Nephron (organoid): ENCODE data around the gene CCDC86.
"Not testable (repeated sequence)": the region's sequence is repeated elsewhere in the genome, so short reads cannot be mapped to it uniquely, and the experiment has no call there.

ENCODE experiments used
- H3K27ac Mint-ChIP-seq, 3 experiments: 2 replicates each; pipeline ENCODE4 v1.8.0; 2020; ENCODE audit warnings: mixed read lengths in 3 of 3, mild to moderate bottlenecking in 2 of 3, moderate library complexity in 1 of 3
- H3K27me3 Mint-ChIP-seq: 2 replicates; pipeline ENCODE4 v1.8.0; 2021; ENCODE audit warnings: low read depth, mild to moderate bottlenecking, moderate library complexity, mixed read lengths
- H3K36me3 Mint-ChIP-seq: 2 replicates; pipeline ENCODE4 v1.8.0; 2020; ENCODE audit warnings: low read depth, mixed read lengths
- H3K4me1 Mint-ChIP-seq: 2 replicates; pipeline ENCODE4 v1.8.0; 2020; ENCODE audit warnings: mixed read lengths
- H3K4me3 Mint-ChIP-seq, 3 experiments: 2 replicates each; pipeline ENCODE4 v1.8.0; 2020; ENCODE audit warnings: mild to moderate bottlenecking in 3 of 3, mixed read lengths in 3 of 3, moderate library complexity in 2 of 3
- H3K9me3 Mint-ChIP-seq: 2 replicates; pipeline ENCODE4 v1.8.0; 2020; ENCODE audit warnings: mixed read lengths
- TF ChIP-seq, protein P1 (sequence below), 3 experiments: fragments of 200-600 bp; sonication (generic); IDR thresholded peaks; one replicate each; pipeline ENCODE4 v1.5.0; 2021; ENCODE audit warnings: antibody characterized with exemption in 3 of 3; ENCODE audit not compliant: unreplicated experiment in 3 of 3

The CCDC86 gene

DNA sequence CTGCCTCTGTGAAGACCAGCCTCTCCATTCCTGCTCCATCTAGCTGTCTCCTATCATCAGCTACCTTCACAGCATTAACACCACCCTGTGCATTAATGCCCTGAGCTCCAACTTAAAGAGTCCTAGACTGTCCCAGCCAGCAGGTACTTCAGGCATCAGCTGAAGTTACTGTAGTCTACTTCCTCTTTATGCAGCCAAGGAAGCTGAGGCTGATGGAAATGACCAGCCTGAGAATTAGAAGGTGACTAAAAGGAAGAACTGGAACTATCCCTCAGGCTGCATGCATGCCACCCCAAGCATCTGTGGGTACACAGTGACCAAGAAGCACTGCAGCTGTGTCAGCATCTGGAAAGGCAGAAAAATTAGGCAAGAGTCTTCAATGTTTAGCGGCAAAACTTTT, 28.6 kb upstream of the CCDC86 start:
- Mint-ChIP-seq H3K4me3 (no peak overlapping the region), H3K36me3 (no peaks in the 10 kb centered on the region), H3K4me1 (no peaks in the 10 kb centered on the region), H3K27me3 (peaks cover 13% of the 10 kb centered on the region), H3K9me3 (peaks cover 13% of the 10 kb centered on the region), H3K27ac (no peak overlapping the region)
- TF ChIP-seq, protein P1, sequence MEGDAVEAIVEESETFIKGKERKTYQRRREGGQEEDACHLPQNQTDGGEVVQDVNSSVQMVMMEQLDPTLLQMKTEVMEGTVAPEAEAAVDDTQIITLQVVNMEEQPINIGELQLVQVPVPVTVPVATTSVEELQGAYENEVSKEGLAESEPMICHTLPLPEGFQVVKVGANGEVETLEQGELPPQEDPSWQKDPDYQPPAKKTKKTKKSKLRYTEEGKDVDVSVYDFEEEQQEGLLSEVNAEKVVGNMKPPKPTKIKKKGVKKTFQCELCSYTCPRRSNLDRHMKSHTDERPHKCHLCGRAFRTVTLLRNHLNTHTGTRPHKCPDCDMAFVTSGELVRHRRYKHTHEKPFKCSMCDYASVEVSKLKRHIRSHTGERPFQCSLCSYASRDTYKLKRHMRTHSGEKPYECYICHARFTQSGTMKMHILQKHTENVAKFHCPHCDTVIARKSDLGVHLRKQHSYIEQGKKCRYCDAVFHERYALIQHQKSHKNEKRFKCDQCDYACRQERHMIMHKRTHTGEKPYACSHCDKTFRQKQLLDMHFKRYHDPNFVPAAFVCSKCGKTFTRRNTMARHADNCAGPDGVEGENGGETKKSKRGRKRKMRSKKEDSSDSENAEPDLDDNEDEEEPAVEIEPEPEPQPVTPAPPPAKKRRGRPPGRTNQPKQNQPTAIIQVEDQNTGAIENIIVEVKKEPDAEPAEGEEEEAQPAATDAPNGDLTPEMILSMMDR (IDR thresholded peaks at IDR 0.05; ENCODE audit: unreplicated experiment in 3 of 3): no peak

DNA sequence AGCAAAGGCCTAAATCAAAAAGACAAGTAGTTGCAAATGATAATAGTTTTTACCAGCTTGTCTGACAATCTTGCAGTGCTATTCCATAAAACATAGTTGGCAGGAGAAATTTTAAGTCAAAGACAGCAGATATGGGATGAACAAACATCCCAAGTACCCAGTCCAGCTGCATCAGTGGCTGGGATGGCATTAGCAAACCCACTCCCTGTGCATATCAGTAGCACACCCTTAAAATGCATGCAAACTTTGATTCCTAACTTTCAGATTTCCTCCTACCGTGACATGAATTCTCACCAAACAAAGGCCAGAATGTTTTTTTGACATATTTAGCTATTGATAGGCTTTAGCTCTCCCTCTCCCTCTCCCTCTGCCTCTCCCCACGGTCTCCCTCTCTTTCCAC, 27.8 kb upstream of the CCDC86 start:
- Mint-ChIP-seq H3K36me3 (no peaks in the 10 kb centered on the region), H3K27me3 (peaks cover 14% of the 10 kb centered on the region), H3K27ac (no peak overlapping the region), H3K9me3 (peaks cover 13% of the 10 kb centered on the region), H3K4me1 (no peaks in the 10 kb centered on the region), H3K4me3 (no peak overlapping the region)
- TF ChIP-seq, protein P1 (IDR thresholded peaks at IDR 0.05; ENCODE audit: unreplicated experiment in 3 of 3): no peak

DNA sequence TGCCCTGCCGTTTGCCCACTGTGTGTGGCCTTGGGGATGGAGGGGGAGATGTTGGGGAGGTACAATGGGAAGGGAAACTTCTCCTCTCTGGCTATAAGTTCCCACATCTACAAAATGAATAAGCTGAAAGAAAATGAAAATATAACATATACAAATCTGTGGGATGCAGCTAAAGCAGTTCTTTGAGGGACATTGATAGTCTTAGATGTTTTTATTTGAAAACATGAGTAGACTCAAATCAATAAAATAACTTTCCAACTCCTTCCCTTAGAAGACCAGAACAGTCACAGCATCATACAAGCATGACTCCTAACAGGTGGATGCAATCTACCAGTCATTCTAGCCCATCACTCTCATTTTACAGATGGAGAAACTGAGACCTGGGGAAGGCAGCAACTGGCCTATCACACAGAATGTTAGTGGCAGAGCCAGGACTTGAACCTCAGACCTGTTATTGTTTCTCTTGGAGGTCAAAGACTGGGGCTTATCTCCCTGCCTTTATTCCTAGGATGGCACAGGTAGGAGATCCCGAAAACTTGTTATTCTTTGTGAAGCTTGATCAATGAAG, 25.2 kb upstream of the CCDC86 start:
- no peak overlapping the region for H3K4me3 Mint-ChIP-seq
- H3K9me3 Mint-ChIP-seq: peaks cover 13% of the 10 kb centered on the region
- H3K4me1 Mint-ChIP-seq: no peaks in the 10 kb centered on the region

DNA sequence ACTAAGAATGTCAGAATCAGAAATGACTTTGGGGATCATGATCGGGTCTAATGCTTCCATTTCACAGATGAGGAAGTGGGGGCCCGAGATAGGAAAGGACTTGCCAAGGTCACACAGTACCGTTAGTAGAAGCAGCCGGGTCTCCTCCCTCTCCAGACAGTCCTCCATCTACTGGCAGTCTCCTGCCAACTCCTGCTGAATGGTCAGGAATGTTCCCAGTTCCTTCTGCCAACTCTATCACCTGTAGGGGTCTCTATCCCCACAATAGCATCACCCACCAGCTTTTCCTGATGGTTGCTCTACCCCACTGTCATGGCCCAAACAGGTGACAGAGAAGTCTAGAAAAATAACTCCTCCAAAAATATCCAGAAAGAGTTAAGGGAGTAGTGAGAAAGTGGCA, 23.9 kb upstream of the CCDC86 start:
- H3K27ac Mint-ChIP-seq: no peak overlapping the region
- H3K9me3 Mint-ChIP-seq: peaks cover 13% of the 10 kb centered on the region
- TF ChIP-seq, protein P1 (IDR thresholded peaks at IDR 0.05; ENCODE audit: unreplicated experiment in 3 of 3): no peak
- peaks cover 14% of the 10 kb centered on the region for H3K27me3 Mint-ChIP-seq
- no peaks in the 10 kb centered on the region for H3K4me1 Mint-ChIP-seq
- no peaks in the 10 kb centered on the region for H3K36me3 Mint-ChIP-seq
- no peak overlapping the region for H3K4me3 Mint-ChIP-seq

More for the DNA sequence above, 25.2 kb upstream of the CCDC86 start:
- TF ChIP-seq, protein P1 (IDR thresholded peaks at IDR 0.05; ENCODE audit: unreplicated experiment in 3 of 3): no peak
- no peaks in the 10 kb centered on the region for H3K36me3 Mint-ChIP-seq
- H3K27me3 Mint-ChIP-seq: peaks cover 14% of the 10 kb centered on the region
- H3K27ac Mint-ChIP-seq: no peak overlapping the region

DNA sequence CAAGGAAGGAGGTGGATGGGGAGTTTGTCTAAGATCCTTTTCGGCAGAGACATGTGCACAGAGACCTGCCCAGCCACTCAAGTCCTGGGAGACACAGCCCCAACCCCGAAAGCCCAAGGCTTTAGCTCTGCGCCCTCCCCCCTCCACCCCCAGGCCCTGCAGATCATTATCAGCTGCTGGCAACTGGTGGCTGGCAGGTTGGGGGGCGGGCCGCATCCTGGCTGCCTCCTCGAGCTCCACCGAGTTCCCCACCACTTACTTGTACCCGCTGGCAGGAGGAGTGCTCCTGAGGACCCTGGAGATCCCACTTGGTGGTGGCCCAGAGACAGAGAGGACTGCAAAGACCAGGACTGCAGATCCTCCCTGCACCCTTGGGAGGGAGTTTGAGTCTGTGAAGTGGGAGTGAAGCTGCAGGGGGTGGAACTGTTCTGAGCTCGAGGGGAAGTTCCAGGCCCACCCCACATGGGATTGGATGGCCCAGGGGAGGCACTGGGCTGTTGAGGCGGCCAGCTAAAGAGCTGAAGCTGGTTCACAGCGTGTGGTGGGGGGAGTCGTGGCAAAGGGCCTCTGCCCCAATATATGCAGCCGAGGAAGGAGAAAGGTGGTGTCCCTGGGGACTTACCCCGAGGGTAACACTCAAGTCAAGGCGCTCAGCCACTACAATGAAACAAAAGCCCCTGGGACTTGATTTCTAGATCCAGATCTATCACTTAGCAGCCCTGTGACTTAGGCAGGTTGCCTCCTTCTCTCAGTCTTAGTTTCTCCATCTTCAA, 19.9 kb upstream of the CCDC86 start:
- H3K27ac Mint-ChIP-seq: no peak overlapping the region
- H3K36me3 Mint-ChIP-seq: no peaks in the 10 kb centered on the region
- peaks cover 3% of the 10 kb centered on the region for H3K9me3 Mint-ChIP-seq
- no peak overlapping the region for H3K4me3 Mint-ChIP-seq
- TF ChIP-seq, protein P1 (IDR thresholded peaks at IDR 0.05; ENCODE audit: unreplicated experiment in 3 of 3): no peak
- no peaks in the 10 kb centered on the region for H3K4me1 Mint-ChIP-seq
- H3K27me3 Mint-ChIP-seq: peaks cover 7% of the 10 kb centered on the region

DNA sequence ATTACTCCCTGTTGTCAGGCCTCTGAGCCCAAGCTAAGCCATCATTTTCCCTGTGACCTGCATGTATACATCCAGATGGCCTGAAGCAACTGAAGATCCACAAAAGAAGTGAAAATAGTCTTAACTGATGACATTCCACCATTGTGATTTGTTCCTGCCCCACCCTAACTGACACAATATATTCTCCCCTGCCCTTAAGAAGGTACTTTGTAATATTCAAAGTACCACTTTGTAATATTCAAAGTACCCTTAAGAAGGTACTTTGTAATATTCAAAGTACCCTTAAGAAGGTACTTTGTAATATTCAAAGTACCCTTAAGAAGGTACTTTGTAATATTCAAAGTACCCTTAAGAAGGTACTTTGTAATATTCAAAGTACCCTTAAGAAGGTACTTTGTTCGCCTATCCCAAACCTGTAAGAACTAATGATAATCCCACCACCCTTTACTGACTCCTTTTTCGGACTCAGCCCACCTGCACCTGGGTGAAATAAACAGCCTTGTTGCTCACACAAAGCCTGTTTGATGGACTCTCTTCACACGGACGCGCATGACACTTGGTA, 18.1 kb upstream of the CCDC86 start:
- not testable (repeated sequence) for H3K4me3 Mint-ChIP-seq, H3K36me3 Mint-ChIP-seq, H3K9me3 Mint-ChIP-seq, H3K27ac Mint-ChIP-seq, H3K27me3 Mint-ChIP-seq, H3K4me1 Mint-ChIP-seq
